K562 (cell line): ENCODE measurements around the gene SLC39A11. TPM values are rescaled to one million over a fixed set of nuclear protein-coding genes. Genes with fewer than 3 reads are reported as not detected.

Source experiments
- ATF1 ChIP-seq, 2 experiments: fragments of 450-650 bp in 1 of 2; IDR thresholded peaks; 2 replicates each; pipeline ENCODE4 v1.6.1; 2016; ENCODE audit warnings: missing compliant biosample characterization in 1 of 2, missing genetic modification characterization in 1 of 2
- CAMTA2 ChIP-seq: fragments of 250-450 bp; sonication (Bioruptor Pico); conservative IDR thresholded peaks from 2 replicates; pipeline ENCODE4 v1.5.1; 2022
- E2F1 ChIP-seq: sonication (generic); formaldehyde crosslinking; IDR thresholded peaks from 2 replicates; pipeline ENCODE4 v1.8.1; 2023; ENCODE audit warnings: mild to moderate bottlenecking, missing genetic modification reagents, moderate library complexity
- E2F5 ChIP-seq: sonication (generic); formaldehyde crosslinking; IDR thresholded peaks from 2 replicates; pipeline ENCODE4 v1.8.0; 2022; ENCODE audit warnings: mild to moderate bottlenecking, missing genetic modification reagents
- ELK3 ChIP-seq: fragments of 450-650 bp; formaldehyde crosslinking; IDR thresholded peaks from 2 replicates; pipeline ENCODE4 v1.4.0; 2020; ENCODE audit warnings: mild to moderate bottlenecking
- FOXK2 ChIP-seq, 2 experiments: fragments of 450-650 bp; IDR thresholded peaks in 1 of 2; conservative IDR thresholded peaks in 1 of 2; 2 replicates each; pipeline ENCODE4 v1.6.1; 2016; ENCODE audit warnings: low read depth in 2 of 2, mild to moderate bottlenecking in 1 of 2
- IFI16 ChIP-seq: fragments of 250-450 bp; sonication (Bioruptor Pico); IDR thresholded peaks from 2 replicates; pipeline ENCODE4 v2.1.2; 2022; ENCODE audit warnings: mild to moderate bottlenecking, inconsistent platforms
- MECOM ChIP-seq: fragments of 250-450 bp; sonication (Bioruptor Pico); IDR thresholded peaks from 2 replicates; pipeline ENCODE4 v1.8.0; 2022; ENCODE audit warnings: inconsistent platforms
- PHF20 ChIP-seq: fragments of 450-650 bp; IDR thresholded peaks from 2 replicates; pipeline ENCODE4 v1.6.1; 2018; ENCODE audit not compliant: partially characterized antibody
- RAD51 ChIP-seq: fragments of 450-650 bp; IDR thresholded peaks from 2 replicates; pipeline ENCODE4 v1.7.1; 2016; ENCODE audit warnings: low read depth, mild to moderate bottlenecking, borderline replicate concordance
- SIN3A ChIP-seq, 2 experiments: fragments of 150-350 bp in 1 of 2; IDR thresholded peaks; 2 replicates each; pipeline ENCODE4 v1.6.1; 2011 to 2016; ENCODE audit warnings: borderline replicate concordance in 2 of 2, low read depth in 2 of 2, low read length in 2 of 2, mild to moderate bottlenecking in 2 of 2, moderate library complexity in 2 of 2; ENCODE audit not compliant: control insufficient read depth in 1 of 2
- TRIM25 ChIP-seq: fragments of 450-650 bp; IDR thresholded peaks from 2 replicates; pipeline ENCODE4 v1.7.0; 2016; ENCODE audit warnings: borderline replicate concordance
- ZNF253 ChIP-seq: fragments of 250-450 bp; sonication (Bioruptor Pico); conservative IDR thresholded peaks from 2 replicates; pipeline ENCODE4 v1.6.1; 2021; ENCODE audit warnings: mild to moderate bottlenecking
- ZNF75A ChIP-seq: fragments of 450-650 bp; formaldehyde crosslinking; IDR thresholded peaks from 2 replicates; pipeline ENCODE4 v1.4.0; 2020; ENCODE audit warnings: mild to moderate bottlenecking
- polyA plus RNA-seq, 8 experiments: library from polyadenylated mRNA; depleted of rRNA in 4 of 8; stranded (reverse) in 5 of 8; unstranded in 3 of 8; fragments of >200 nt; fragmentation: Nextera tagmentation in 2 of 8; fragmentation: Illumina TruSeq in 1 of 8; extraction: Ambion mirVana in 2 of 8; extraction: Trizol in 1 of 8; gene quantifications; 2 replicates each; pipeline versions ENCODE4 v1.2.1 to v1.2.3, GENCODE V29; 2011 to 2014; ENCODE audit warnings: inconsistent platforms in 1 of 8, missing spikeins in 1 of 8
- total RNA-seq, 7 experiments: library from RNA; depleted of rRNA in 6 of 7; stranded (reverse); fragments of >200 nt in 6 of 7; fragmentation: Illumina TruSeq in 2 of 7; extraction: Trizol in 2 of 7; gene quantifications; 2 replicates each; pipeline versions ENCODE4 v1.2.1 to v1.2.3, GENCODE V29; 2011 to 2021; ENCODE audit warnings: low replicate concordance in 1 of 7
- TF ChIP-seq, protein P1 (sequence below), 3 experiments: fragments of 200-800 bp in 1 of 3; sonication (Bioruptor generic) in 1 of 3; sonication (generic) in 1 of 3; formaldehyde crosslinking in 1 of 3; IDR thresholded peaks; 2 replicates each; pipeline versions ENCODE4 v1.6.1 to v1.8.0; 2016 to 2022; ENCODE audit warnings: mild to moderate bottlenecking in 2 of 3, missing compliant biosample characterization in 2 of 3, missing genetic modification characterization in 2 of 3, missing genetic modification reagents in 1 of 3
- TF ChIP-seq, protein P2 (sequence below): fragments of 250-450 bp; sonication (Bioruptor Pico); IDR thresholded peaks from 2 replicates; pipeline ENCODE4 v1.8.0; 2021; ENCODE audit warnings: mild to moderate bottlenecking, moderate library complexity
- TF ChIP-seq, protein P3 (sequence below): fragments of 250-450 bp; sonication (Bioruptor Pico); IDR thresholded peaks from 2 replicates; pipeline ENCODE4 v1.9.0; 2021; ENCODE audit warnings: mild to moderate bottlenecking

The SLC39A11 gene
- total and polyA plus RNA-seq, 9 of the 15 experiments (the other 6 are each of a cell fraction or from before 2014, with no cell fraction given) = 10.5 to 26.4 (median 13.4) TPM

GRCh38 chr17:73092523-73093135 lies at the start of gene SLC39A11 (continued):
- TF ChIP-seq TRIM25 (no peak), E2F1 (CRISPR knock-in tag) (peak; percentile 85), PHF20 (peak; percentile 72), MECOM (CRISPR knock-in tag) (no peak), CAMTA2 (no peak), FOXK2 (conservative IDR thresholded peaks at IDR 0.05 in 1 of 2, IDR thresholded peaks at IDR 0.05 in 1 of 2; ENCODE audit: low read depth in 2 of 2) (peak; percentile 74 to 91; a peak in 3 of 4 replicates), RAD51 (peak; percentile 88), ZNF75A (no peak), ATF1 (CRISPR knock-in tag; IDR thresholded peaks at IDR 0.05) (no peak), ATF1 (tag; IDR thresholded peaks at IDR 0.05) (peak; percentile 54), IFI16 (CRISPR knock-in tag) (no peak), ZNF253 (CRISPR knock-in tag) (no peak), SIN3A (IDR thresholded peaks at IDR 0.05; ENCODE audit: borderline replicate concordance in 2 of 2, control insufficient read depth in 1 of 2, low read depth in 2 of 2, low read length in 2 of 2) (peak; percentile 96 to 99), ELK3 (CRISPR knock-in tag) (no peak), E2F5 (CRISPR knock-in tag) (no peak)
- TF ChIP-seq, protein P1, sequence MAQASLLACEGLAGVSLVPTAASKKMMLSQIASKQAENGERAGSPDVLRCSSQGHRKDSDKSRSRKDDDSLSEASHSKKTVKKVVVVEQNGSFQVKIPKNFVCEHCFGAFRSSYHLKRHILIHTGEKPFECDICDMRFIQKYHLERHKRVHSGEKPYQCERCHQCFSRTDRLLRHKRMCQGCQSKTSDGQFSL (CRISPR knock-in tag; IDR thresholded peaks at IDR 0.05) = no peak
- TF ChIP-seq, protein P1 (tag; IDR thresholded peaks at IDR 0.05) = no peak
- TF ChIP-seq, protein P2, sequence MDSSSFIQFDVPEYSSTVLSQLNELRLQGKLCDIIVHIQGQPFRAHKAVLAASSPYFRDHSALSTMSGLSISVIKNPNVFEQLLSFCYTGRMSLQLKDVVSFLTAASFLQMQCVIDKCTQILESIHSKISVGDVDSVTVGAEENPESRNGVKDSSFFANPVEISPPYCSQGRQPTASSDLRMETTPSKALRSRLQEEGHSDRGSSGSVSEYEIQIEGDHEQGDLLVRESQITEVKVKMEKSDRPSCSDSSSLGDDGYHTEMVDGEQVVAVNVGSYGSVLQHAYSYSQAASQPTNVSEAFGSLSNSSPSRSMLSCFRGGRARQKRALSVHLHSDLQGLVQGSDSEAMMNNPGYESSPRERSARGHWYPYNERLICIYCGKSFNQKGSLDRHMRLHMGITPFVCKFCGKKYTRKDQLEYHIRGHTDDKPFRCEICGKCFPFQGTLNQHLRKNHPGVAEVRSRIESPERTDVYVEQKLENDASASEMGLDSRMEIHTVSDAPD (CRISPR knock-in tag) = no peak
- TF ChIP-seq, protein P3, sequence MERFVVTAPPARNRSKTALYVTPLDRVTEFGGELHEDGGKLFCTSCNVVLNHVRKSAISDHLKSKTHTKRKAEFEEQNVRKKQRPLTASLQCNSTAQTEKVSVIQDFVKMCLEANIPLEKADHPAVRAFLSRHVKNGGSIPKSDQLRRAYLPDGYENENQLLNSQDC (CRISPR knock-in tag) = no peak
